ENCODE data around the gene ATXN1.

Gene ATXN1

GRCh38 chr6:16519265-16520242 lies 241.7 kb downstream of the ATXN1 start:
- no peak for DNase-seq

DNA sequence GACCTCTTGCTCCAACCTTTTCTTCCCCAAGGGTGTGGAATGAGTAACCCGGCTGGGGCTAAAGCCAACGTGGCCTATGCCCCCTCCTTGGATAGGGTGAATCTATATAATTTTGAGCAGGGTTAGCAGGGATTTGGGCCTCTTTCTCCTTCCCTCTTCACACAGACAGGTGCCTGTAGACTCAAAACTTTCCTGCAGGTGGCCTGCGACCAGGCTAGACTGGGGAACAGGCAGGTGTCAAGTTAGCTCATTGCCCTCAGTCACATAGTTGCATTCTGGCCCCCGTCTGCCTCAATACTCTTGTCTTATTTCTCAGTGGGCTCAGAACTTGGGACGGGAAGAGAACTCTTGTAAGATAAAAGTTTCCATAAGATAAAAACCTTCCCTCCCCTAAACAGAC lies 243.0 kb downstream of the ATXN1 start:
- no peak for DNase-seq

GRCh38 chr6:16514249-16514648 lies 247.0 kb downstream of the ATXN1 start:
- DNase-seq = no peak

DNA sequence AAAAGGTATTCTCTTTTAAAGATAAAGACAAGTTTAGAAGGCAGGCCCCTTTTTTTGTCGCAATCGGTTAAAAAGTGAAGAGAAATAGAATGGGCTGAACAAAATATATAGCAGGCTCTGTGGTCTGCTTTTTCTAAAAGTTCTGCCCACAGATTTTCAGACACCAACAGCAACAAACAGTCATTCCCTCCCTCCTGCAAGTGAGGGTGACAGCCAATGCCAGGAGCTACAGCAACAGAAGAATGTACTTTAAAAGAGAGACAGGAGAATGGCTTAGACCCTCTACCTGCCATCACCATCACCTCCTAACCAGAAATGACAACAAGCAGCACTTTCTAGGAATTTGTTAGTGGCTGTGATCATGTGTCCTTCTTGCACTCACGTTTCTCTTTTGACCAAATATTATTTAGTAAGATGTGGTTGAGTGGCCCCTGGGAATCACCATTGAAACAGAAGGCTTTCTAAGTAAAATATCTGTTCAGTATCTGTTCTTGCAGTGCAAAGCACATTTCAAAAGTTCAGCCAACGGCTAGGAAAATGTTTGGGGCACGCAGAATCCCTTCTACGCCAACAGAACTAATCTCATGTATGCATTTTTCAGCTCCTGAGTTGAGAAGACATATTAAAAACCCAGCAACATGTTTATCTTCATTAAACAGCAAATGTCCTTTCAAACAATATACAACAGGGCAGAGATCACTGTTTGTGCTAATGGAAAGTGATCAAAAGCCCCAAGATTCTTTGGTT lies 248.5 kb downstream of the ATXN1 start:
- no peak for DNase-seq

- DNase-seq = no peak
These were observed 249.4 kb downstream of the ATXN1 start for GRCh38 chr6:16511723-16512489.

DNA sequence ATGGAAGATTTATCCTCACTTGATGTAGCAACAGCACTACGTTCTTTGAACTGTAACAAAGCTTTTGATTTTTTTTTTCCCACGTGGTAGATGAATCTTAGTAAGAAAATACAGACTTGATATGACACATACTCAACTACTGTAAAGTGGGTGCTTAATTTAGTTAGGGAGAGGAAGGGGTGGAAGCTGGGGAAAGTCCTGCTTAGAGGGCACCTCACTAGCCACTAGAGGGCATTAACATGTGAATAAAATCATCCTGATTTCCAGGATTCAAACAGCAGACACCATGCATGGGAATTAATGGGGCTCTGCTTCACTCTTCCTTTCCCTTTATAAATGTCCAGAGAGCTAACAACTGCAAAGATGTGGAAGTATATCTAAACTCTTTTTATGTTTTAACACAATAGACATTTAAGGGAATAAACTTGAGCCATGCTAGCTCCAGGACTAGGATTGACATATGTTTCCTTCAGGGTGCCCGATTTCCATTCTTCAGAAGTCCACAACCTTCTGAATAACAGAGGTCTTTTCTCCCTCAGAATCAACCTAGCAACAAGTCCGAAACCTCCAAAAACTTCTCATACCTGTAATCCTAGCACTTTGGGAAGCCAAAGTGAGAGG lies 250.1 kb downstream of the ATXN1 start:
- no peak for DNase-seq

GRCh38 chr6:16510245-16510644 lies 251.0 kb downstream of the ATXN1 start:
- DNase-seq = no peak

- no peak for DNase-seq
These were observed 252.3 kb downstream of the ATXN1 start for GRCh38 chr6:16508959-16509358.

DNA sequence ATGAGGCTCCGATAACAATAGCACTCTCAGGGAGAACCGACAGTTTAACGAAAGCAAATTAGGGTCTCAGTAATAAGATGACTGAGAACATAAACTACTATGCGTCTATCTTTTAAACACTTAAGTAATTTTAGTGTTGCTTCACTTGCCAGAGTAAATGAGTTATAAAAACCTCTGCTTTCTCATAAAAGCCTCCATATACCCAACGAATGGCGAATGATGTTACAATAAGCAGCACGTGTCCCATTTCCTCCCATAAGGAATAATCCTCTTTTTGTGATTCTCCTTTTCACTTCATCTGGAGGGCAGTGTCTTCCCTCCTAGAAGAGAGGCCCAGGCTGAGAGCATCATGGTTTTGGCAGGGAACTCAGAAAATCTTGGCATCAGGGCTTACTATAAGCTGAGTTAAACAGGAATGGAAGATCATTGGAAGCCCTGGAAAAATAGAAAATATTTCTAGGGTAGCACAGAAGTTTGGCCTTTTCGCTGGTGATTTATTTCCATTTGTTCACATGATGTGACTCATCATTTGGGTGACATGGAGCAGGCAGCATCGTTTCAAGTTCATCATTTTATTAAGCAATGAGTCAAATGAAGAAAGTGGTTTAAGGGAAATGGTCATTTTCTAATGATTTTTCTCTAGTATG lies 255.4 kb downstream of the ATXN1 start:
- DNase-seq = no peak

- DNase-seq = no peak
These were observed 256.7 kb downstream of the ATXN1 start for GRCh38 chr6:16504609-16505008.

DNA sequence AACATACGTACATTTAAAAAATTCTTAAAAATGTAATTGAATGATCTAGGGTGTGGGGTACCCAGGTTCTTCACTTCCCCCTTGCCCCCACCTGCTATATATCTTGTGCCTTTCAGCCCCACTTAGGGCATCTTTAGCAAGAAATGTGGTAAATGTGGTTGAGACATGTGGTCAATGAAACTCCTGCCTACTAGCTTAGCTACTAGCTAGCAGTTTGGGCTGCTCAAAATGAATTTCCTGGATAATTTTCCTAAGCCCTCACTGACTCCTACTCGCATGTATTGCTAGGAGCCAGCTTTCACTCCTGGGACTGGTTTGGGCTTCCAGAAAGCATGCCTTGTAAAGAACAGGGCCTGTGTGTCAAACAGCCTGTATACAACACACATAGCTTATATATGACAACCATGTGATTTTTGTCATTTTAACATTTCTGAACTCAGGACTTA lies 257.3 kb downstream of the ATXN1 start:
- no peak for DNase-seq

DNA sequence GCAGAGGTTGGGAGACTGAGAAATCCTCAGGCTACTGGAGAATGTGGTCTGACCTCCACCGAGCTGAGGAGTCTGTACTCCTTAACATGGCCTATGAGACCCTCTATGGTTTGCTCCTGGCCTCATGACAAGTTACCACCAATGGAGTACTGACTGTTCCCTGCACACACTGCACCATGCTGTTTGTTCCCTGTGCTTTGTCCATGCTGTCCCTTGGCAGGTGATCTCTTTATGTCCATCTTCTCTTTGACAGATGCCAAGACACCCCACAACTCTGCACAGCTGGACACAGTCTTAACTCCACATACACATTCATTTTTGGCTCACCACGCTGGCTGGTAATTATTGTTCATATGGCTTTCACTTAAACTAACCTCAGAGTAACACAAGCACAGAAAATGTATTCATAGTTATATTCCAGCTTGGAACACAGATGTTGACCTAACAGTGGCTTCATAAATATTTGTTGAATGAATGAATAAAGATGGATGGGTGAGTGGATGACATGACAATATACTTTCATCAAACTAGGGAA lies 258.0 kb downstream of the ATXN1 start:
- DNase-seq = no peak

GRCh38 chr6:16498957-16499356 lies 262.3 kb downstream of the ATXN1 start:
- no peak for DNase-seq

DNA sequence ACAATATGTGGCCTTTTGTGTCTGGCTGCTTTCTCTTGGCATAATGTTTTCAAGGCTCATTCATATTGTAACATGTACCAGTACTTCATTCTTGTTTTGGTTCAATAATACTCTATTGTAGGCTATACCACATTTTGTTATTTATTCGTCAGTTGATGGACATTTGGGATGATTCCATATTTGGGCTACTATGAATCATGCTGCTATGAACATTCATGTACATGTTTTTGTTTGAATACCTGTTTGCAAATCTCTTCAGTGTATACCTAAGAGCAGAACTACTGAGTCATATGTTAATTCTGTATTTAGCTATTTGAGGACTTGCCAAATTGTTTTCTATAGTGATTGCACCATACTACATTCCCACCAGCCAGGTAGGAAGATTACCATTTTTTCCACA lies 263.0 kb downstream of the ATXN1 start:
- no peak for DNase-seq

DNA sequence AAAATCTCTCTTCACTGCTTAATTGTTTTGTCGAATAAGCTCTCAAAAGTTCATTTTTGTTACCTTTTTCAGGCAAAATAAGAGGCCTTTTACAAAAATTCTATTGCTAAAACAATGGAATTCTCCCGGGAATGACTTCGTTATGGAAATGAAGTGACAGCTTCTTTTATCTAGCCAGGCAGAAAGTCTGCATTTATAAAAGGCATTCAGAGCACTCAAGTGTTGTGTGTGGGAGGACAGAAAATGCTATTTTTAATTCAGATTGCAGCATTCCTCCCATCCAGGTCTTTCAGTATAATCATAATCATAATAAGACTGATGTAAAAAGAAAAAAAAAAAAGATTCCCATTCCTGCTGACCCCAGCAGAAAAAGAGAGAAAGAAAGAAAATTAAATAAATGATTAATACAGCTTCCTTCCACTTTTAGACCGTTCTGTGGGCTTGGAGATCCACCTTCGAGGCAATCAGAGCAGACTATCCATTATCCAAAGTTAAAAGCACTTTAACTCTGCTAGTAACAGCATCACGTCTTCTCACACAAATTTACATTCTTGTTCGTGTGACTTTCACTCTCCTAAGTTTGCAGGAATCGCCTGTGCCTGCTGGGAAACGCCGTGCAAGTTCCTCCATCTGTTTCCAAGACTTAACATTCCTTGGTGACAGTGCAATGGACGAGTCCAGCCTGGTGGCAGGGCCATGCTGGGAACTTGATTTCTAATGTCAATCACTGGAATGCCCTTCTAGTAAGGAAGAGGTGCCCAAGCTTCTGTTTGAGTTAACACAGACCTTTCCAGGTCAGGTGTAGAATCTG lies 264.1 kb downstream of the ATXN1 start:
- DNase-seq = no peak

- no peak for DNase-seq
These were observed 265.1 kb downstream of the ATXN1 start for GRCh38 chr6:16496210-16496609.

DNA sequence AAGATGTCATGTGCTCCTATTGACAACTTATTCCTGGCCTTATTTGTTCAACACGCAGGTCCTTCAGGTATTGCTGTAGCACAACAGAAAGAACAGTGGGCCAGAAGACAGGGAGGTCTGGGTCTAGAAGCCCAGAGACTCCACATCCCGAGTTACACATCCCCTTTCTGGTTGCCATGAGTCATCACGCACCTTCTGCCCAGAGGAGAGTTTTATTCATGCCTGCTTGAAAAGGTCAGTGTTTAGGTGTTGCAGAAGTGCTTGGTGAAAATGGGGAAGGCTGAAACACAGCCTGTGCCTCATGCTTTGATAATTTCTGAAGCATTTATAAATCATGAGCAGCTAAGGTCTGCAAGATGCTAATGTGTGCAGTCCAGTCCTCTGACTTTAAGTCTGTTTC lies 266.5 kb downstream of the ATXN1 start:
- no peak for DNase-seq

GRCh38 chr6:16493802-16494201 lies 267.5 kb downstream of the ATXN1 start:
- DNase-seq = no peak

DNA sequence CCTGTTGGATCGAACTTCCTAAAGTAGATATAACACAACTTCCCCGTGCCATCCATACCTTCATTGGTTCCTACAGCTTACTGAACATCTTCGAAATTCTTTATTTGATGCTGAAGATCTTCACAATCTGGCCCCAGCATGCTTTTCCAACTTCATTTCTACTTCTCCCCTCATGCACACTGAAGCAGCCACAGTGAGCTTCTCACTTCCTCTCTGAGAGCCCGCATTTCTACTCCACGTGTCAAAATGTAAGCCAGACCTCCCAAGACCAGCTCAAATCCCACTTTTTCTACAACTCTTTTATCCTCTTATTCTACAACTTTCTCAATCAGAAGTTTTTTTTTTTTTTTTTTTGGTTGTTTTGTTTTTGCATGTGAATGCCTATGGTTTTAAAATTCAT lies 268.1 kb downstream of the ATXN1 start:
- DNase-seq = no peak

DNA sequence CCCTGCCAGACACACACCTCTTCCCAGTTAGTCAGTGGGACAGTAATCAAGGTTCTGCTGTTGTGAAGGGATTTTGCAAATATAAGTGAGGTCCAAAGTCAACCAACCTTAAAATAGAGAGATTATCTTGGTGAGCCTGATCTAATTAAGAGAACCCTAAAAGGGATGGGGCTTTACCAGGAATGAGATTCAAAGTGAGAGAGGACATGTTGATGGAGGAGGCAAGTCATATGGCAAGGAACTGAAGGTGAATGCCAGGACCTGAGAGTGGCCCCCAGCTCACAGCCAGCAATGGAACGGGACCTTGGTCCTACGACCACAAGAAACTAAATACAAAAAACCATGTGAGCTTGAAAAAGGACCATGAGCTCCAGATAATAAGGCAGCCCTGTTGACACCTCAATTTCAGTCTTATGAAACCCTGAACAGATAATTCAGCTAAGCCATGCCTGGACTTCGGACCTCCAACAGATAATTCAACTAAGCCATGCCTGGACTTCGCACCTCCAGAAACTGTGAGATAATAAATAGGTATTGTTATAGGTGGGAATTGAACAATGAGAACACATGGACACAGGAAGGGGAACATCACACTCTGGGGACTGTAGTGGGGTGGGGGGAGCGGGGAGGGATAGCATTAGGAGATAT lies 269.5 kb downstream of the ATXN1 start:
- no peak for DNase-seq

Data from effector CD8-positive, alpha-beta T cell (primary cell).